ENCODE measurements around the gene LRMDA.

The LRMDA gene

DNA sequence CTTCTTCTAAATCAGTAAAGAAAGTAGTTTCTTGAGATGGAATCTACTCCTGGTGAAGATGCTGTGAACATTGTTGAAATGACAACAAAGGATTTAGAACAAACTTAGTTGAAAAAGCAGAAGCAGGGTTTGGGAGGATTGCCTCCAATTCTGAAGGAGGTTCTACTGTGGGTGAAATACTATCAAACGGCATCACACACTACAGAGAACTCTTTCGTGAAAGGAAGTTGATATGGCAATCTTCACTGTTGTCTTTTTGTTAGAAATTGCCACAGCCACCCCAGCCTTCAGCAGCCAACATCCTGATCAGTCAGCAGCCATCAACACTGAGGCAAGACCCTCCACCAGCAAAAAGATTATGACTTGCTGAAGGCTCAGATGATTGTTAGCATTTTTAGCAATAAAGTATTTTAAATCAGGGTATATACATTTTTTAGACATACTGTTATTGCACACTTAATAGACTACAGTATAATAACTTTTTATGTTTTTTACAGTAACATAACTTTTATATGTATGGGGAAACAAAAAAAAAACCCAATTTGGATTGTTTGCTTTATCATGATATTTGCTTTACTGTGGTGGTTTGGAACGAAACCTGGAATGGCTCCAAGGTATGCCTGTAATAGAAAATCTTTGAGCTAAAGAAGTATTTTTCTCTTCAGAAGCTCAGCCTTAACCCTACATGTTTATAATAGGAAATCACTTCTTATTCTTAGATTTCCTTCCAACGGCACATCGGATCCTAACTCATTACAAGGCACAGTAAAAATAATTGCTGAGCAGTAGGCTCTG is 257.3 kb downstream of the LRMDA start:
- TF ChIP-seq, protein P1, sequence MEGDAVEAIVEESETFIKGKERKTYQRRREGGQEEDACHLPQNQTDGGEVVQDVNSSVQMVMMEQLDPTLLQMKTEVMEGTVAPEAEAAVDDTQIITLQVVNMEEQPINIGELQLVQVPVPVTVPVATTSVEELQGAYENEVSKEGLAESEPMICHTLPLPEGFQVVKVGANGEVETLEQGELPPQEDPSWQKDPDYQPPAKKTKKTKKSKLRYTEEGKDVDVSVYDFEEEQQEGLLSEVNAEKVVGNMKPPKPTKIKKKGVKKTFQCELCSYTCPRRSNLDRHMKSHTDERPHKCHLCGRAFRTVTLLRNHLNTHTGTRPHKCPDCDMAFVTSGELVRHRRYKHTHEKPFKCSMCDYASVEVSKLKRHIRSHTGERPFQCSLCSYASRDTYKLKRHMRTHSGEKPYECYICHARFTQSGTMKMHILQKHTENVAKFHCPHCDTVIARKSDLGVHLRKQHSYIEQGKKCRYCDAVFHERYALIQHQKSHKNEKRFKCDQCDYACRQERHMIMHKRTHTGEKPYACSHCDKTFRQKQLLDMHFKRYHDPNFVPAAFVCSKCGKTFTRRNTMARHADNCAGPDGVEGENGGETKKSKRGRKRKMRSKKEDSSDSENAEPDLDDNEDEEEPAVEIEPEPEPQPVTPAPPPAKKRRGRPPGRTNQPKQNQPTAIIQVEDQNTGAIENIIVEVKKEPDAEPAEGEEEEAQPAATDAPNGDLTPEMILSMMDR (IDR thresholded peaks at IDR 0.05) = no peak
- no peak overlapping the region for H3K4me3 ChIP-seq (ENCODE audit: low read depth, low read length)
- no peaks in the 10 kb centered on the region for H3K36me3 ChIP-seq (ENCODE audit: control insufficient read depth, insufficient read depth, low read length)
- H3K4me2 ChIP-seq (ENCODE audit: low read length) = no peak overlapping the region
- no peaks in the 10 kb centered on the region for H3K27me3 ChIP-seq (ENCODE audit: control insufficient read depth, insufficient read depth, low read length)
- H3K9me3 ChIP-seq (ENCODE audit: control insufficient read depth, low read length) = no peaks in the 10 kb centered on the region
- H3K27ac ChIP-seq = no peak overlapping the region
- no peak overlapping the region for H3K9ac ChIP-seq
- no peak overlapping the region for H2AFZ ChIP-seq
- no peaks in the 10 kb centered on the region for H3K4me1 ChIP-seq
- H3K79me2 ChIP-seq = no peaks in the 10 kb centered on the region

DNA sequence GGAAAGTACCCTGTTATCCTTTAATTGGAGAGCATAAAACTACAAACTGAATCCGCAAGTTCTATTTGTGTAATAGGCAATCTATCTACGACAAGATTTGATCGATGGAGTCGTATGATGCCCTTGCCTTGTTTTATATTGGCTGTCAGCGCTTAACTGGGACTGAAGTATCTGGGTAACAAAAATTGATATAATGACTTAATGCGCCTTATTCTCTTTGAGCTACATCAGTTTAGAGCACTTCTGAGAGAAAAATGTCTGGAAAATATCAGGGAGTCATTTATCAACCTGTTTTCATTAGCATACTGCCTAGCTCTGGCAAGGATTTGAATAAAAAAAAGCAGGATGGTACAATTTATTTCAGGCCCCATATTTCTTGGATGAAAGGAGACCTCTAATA is 262.1 kb downstream of the LRMDA start:
- Histone ChIP-seq H3K36me3 (ENCODE audit: control insufficient read depth, insufficient read depth, low read length) (no peaks in the 10 kb centered on the region), H3K27me3 (ENCODE audit: control insufficient read depth, insufficient read depth, low read length) (no peaks in the 10 kb centered on the region), H2AFZ (no peak overlapping the region), H3K4me2 (ENCODE audit: low read length) (no peak overlapping the region), H3K27ac (no peak overlapping the region), H3K9ac (no peak overlapping the region), H3K79me2 (no peaks in the 10 kb centered on the region), H3K4me1 (no peaks in the 10 kb centered on the region), H3K4me3 (ENCODE audit: low read depth, low read length) (no peak overlapping the region), H3K9me3 (ENCODE audit: control insufficient read depth, low read length) (no peaks in the 10 kb centered on the region)
- TF ChIP-seq, protein P1 (IDR thresholded peaks at IDR 0.05) = no peak

DNA sequence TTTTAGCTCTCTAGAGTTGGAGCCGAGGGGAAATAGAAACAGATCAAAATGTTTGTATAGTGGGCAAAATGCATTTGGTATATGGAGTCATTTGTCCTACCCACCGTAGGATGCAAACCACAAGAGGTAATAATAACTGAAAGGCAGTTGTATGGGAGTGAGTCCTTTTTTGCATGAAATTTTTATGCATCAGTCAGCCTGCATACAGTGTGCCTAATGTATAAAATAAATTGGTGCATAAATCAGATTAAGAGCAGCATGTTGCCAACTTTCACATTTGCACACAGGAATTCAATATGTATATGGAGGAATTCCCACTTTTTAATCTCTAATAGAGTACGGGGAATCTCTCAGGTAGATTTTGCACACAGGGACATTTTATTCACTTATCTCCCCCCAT is 262.8 kb downstream of the LRMDA start:
- H3K9ac ChIP-seq = no peak overlapping the region
- H3K27me3 ChIP-seq (ENCODE audit: control insufficient read depth, insufficient read depth, low read length) = no peaks in the 10 kb centered on the region
- H2AFZ ChIP-seq = no peak overlapping the region
- H3K79me2 ChIP-seq = no peaks in the 10 kb centered on the region
- H3K9me3 ChIP-seq (ENCODE audit: control insufficient read depth, low read length) = no peaks in the 10 kb centered on the region
- no peak overlapping the region for H3K27ac ChIP-seq
- H3K4me1 ChIP-seq = no peaks in the 10 kb centered on the region
- TF ChIP-seq, protein P1 (IDR thresholded peaks at IDR 0.05) = no peak
- no peaks in the 10 kb centered on the region for H3K36me3 ChIP-seq (ENCODE audit: control insufficient read depth, insufficient read depth, low read length)
- H3K4me3 ChIP-seq (ENCODE audit: low read depth, low read length) = no peak overlapping the region
- H3K4me2 ChIP-seq (ENCODE audit: low read length) = no peak overlapping the region

DNA sequence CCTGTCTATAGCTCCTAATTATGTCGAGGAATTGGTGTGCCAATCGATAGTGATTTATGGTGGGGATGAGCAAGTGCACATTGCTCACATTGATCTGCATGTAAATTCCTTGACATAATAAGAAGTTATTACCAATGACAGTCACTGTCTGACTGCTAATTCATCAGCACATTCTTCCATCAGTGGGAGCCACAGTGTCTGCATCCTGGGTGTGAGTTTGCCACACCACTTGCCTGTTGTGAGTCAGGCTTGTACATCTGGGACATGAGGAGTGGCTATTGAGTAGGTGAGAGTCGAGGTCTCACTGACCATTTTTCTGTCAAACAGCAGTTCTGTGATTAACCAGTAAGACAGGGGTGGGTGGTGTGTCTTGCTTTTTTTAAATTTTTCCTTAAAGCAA is 263.4 kb downstream of the LRMDA start:
- H3K4me2 ChIP-seq (ENCODE audit: low read length) = no peak overlapping the region
- H3K27me3 ChIP-seq (ENCODE audit: control insufficient read depth, insufficient read depth, low read length) = no peaks in the 10 kb centered on the region
- no peak overlapping the region for H3K4me3 ChIP-seq (ENCODE audit: low read depth, low read length)
- H3K4me1 ChIP-seq = no peaks in the 10 kb centered on the region
- no peak overlapping the region for H2AFZ ChIP-seq
- no peak overlapping the region for H3K9ac ChIP-seq
- H3K9me3 ChIP-seq (ENCODE audit: control insufficient read depth, low read length) = no peaks in the 10 kb centered on the region
- TF ChIP-seq, protein P1 (IDR thresholded peaks at IDR 0.05) = no peak
- no peak overlapping the region for H3K27ac ChIP-seq
- H3K36me3 ChIP-seq (ENCODE audit: control insufficient read depth, insufficient read depth, low read length) = no peaks in the 10 kb centered on the region
- H3K79me2 ChIP-seq = no peaks in the 10 kb centered on the region

DNA sequence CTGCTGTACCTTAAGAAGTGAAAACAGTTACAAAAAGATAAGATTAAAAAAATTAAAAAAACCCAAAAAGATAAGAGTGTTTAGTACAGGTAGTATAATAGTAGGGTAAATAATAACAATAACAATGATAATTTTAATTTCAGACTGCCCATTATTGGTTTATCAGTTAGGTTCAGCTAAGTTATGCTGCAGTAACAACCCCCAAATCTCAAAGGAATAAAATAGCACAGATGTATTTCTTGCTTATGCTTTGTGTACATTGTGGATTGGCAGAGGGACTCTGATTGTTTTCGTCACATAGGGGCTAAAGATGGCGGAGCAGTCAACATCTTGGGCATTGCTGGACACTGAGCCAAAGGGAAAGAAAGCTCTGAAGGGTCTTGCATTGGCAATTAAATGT is 264.6 kb downstream of the LRMDA start:
- TF ChIP-seq, protein P1 (IDR thresholded peaks at IDR 0.05) = no peak
- Histone ChIP-seq H3K4me1 (no peaks in the 10 kb centered on the region), H3K9ac (no peak overlapping the region), H2AFZ (no peak overlapping the region), H3K4me3 (ENCODE audit: low read depth, low read length) (no peak overlapping the region), H3K36me3 (ENCODE audit: control insufficient read depth, insufficient read depth, low read length) (no peaks in the 10 kb centered on the region), H3K27ac (no peak overlapping the region), H3K79me2 (no peaks in the 10 kb centered on the region), H3K4me2 (ENCODE audit: low read length) (no peak overlapping the region), H3K27me3 (ENCODE audit: control insufficient read depth, insufficient read depth, low read length) (no peaks in the 10 kb centered on the region), H3K9me3 (ENCODE audit: control insufficient read depth, low read length) (no peaks in the 10 kb centered on the region)

Measured in parathyroid adenoma (tissue), 2 donors.